ENCODE data around the gene EMSY. TPM values are rescaled to one million over a fixed set of nuclear protein-coding genes. Genes with fewer than 3 reads are reported as not detected.
"Not testable (repeated sequence)": the region's sequence is repeated elsewhere in the genome, so short reads cannot be mapped to it uniquely, and the experiment has no call there.

Gene EMSY
- total RNA-seq, 2 donors from 2014 or later = 17.8 to 19.7 TPM

DNA sequence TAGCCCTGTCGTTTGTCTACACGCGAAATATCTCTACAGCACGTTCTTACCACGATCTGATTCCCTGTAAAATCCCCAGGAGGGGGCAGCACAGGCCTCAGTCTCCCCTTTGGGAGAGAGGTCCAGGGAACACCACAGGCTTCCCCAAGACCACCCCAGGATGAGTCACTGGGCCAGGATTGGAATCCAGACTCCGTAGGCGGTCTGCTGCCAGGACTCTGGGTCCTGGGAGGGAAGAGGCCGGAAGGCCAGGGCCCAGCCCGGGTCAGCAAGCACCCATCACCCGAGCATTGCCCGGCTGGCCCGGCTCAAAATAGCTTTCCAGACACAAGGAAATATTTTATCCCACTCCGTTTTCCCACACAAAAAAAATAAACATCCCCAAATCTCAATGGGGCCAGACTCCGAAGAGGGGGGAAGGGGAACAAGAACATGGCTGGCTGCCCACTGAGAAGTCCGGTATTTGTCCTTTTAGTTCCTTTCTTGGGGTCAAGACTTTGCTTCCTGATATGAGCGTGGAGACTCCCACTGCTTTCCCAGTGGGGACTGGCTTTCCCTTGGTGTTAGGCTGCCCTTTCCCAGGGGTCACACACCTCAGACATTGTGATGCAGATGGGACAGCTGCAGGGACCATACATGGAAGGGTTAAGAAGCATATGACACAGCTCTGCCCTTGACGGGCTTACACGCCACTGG lies 134.4 kb downstream of the EMSY start:
- ATAC-seq = peak; percentile 81 to 82
- intact Hi-C loops (cut with DNase I) = loop anchor here in 1 of 2 donors (10.0 kb wide), 1 partner anchor 96 kb away; the partner anchor contains the start of gene LRRC32
- DNase-seq = peak; percentile 82

DNA sequence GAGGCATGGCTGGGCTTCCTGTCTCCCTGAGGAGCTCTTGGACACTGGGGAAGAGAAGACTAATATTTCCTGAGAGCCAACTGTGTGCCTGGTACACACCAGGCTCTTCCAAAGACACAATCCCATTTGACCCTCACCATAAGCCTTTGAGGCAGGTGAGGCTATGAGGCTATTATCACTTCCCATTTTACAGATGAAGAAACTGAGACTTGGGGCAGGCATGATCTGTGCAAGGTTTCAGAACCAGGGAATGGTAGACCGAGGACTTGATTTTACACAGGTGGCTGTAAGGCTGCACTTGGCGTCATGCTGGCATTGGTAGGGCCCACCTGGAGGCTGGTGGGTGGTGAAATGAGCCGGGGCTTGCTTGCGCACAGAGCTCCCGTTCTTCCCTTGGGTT lies 134.9 kb downstream of the EMSY start:
- DNase-seq = no peak
- no peak for ATAC-seq
- intact Hi-C loops (cut with DNase I) = loop anchor here in 1 of 2 donors (10.0 kb wide), 1 partner anchor 95 kb away; the partner anchor contains the start of gene LRRC32

DNA sequence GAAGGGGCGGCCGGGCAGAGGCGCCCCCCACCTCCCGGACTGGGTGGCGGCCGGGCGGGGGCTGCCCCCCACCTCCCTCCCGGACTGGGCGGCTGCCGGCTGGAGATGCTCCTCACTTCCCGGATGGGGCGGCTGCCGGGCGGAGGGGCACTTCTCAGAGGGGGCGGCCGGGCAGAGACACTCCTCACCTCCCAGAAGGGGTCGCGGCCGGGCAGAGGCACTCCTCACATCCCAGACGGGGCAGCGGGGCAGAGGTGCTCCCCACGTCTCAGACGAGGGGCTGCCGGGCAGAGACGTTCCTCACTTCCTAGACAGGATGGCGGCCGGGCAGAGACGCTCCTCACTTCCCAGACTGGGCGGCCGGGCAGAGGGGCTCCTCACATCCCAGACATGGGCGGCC lies 137.7 kb downstream of the EMSY start:
- ATAC-seq; intact Hi-C loops (cut with DNase I); DNase-seq: not testable (repeated sequence)

- intact Hi-C loops (cut with DNase I) = no loop called here
- no peak for DNase-seq
- ATAC-seq = no peak
Observed at GRCh38 chr11:76587820-76588454, 143.1 kb downstream of the EMSY start.

DNA sequence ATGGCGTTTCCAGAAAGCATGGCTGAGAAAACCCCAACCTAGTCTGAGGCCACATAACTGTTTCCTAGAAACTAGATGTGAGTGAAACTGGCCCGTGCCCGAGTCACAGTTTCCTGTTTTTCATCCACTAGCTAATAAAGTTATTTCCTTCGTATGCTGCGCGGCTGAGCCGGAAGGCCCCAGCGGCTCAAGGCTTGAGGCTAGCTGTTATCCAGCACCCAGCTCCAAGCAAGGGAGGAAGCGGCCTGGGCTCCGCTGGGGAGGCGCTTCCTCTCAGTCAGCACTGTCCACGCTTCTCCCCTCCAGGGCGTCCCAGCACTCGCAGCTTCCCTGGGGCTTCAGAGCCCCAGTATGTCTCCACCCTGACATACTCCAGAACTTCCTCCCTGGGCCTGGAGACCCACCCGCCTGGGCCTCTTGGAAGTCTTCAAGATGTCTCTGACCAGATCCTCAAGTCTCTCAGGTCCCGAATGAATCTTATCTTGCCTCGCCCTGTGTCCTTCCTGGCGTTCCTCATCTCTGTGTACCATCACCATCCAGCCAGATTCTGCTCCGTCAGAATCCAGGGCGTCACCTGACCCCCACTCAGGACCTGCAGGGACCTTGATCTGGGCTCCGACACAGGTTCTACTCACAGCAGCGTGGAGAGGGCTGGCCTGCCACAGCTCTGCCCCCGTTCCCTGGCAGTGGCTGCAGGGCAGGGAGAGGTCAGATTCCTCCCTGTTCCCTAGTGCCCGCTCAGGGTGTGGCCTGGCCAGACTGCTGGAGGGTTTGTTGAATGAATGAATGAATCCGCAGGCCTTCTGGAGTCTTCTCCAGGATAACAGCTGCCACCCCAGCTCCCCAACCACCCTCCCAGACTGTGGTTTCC lies 143.9 kb downstream of the EMSY start:
- intact Hi-C loops (cut with DNase I) = no loop called here
- peak; percentile 84 for DNase-seq
- ATAC-seq = peak; percentile 90 to 93

- ATAC-seq = no peak
- DNase-seq = no peak
- intact Hi-C loops (cut with DNase I) = no loop called here
Observed at GRCh38 chr11:76589477-76589876, 144.7 kb downstream of the EMSY start.

DNA sequence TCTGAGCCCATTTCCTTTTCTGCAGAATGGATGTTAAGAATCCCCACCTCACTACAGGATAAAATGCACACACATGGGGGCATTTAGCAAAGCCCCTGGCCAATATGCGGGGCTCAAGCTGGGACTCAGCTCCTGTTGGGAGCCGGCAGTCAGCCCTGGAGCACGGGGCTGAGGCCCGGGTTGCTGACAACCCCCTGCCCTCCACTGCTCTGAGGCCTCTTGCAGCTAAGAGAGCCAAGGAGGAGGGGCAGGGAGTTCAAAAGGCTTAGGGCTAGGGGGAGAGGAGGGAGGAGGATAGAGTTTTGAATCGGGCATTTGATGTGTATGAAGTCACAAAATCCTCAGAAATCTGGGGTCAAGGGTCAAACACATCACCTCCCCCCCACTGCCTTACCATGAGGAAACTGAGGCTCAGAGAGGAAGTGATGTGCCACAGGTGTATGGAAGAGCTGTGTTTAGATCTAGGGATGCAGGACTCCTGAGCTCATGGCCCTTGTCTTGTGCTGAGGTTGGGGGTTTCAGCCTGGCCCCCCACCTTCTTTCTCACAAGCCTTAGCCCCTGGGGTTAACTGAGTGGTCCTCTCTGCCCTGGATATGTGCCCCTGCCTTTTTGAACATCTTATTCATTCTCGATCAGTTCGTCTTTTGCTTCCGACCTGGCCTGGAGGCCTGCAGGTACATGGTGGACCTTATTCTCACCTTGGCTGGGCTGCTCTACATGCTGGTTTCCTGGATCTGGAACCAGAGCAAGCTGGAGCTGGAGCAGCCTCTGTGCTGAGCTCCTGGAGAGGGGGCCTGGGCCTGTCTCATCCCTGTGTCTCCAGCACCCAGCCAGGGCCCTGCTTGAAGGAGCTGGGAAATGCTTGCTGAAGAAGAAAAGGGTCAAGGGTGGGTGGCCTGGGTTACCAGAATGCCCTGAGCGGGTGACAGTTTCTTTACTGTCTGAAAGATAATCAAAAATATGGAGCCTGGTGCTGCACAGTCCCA lies 145.4 kb downstream of the EMSY start:
- ATAC-seq = no peak
- intact Hi-C loops (cut with DNase I) = no loop called here
- no peak for DNase-seq

DNA sequence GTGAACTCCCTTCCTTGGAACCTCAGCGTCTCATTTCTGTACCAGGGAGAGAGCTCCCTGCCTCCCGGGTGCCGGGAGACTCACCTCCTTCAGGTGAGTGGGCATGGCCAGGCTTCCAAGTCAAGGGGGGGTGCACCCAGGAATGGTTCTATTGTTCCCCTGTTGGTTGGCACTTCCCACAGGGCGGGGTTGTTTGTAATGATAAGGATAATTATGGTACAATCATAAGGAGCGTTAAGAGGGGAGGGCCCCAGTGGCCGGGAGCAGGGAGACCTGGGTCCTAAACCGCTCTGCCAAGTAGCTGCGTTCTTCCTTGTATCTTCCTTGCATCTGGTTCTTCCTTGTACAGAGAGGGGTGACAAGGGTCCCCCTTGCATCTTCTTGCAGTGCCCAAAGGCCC lies 146.6 kb downstream of the EMSY start:
- intact Hi-C loops (cut with DNase I) = no loop called here
- ATAC-seq (no peak), DNase-seq (no peak)

GRCh38 chr11:76592025-76592914 lies 147.5 kb downstream of the EMSY start:
- no peak for DNase-seq
- intact Hi-C loops (cut with DNase I) = no loop called here
- no peak for ATAC-seq

GRCh38 chr11:76592961-76593360 lies 148.1 kb downstream of the EMSY start:
- DNase-seq (no peak), ATAC-seq (no peak)
- intact Hi-C loops (cut with DNase I) = no loop called here

DNA sequence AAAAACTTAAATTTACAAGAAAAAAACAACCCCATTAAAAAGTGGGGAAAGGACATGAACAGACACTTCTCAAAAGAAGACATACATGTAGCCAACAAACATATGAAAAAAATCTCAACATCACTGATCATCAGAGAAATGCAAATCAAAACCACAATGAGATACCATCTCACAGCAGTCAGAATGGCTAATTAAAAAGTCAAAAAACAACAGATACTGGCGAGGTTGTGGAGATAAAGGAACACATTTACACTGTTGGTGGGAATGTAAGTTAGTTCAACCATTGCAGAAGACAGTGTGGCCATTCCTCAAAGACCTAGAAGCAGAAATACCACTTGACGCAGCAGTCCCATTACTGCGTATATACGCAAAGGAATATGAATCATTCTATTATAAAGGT lies 150.3 kb downstream of the EMSY start:
- DNase-seq; intact Hi-C loops (cut with DNase I); ATAC-seq: not testable (repeated sequence)

- intact Hi-C loops (cut with DNase I) = no loop called here
- ATAC-seq = no peak
- no peak for DNase-seq
Observed at GRCh38 chr11:76596652-76597051, 151.8 kb downstream of the EMSY start.

GRCh38 chr11:76597533-76598425 lies 153.0 kb downstream of the EMSY start:
- ATAC-seq (no peak), DNase-seq (no peak)
- intact Hi-C loops (cut with DNase I) = no loop called here

DNA sequence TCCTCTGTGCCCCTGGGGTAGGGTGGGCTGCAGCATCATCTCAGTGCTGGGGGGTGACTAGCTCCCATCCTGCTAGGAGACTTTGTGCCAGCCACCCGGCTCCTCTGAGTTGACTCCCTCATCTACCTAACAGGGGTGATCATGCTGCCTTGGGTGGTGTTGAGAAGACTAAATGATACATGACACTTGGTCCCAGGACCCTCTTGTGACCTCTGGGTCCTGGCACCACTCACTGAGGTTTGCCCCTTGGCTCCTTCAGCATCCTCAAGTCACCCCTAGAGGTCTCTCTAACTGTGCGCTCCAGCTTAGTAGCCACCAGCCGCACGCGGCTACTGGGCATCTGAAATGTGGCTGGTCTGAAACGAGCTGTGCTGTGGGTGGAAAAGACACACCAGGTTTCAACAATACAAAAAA lies 153.6 kb downstream of the EMSY start:
- DNase-seq (no peak), ATAC-seq (peak; percentile 33 to 70)
- intact Hi-C loops (cut with DNase I) = no loop called here

DNA sequence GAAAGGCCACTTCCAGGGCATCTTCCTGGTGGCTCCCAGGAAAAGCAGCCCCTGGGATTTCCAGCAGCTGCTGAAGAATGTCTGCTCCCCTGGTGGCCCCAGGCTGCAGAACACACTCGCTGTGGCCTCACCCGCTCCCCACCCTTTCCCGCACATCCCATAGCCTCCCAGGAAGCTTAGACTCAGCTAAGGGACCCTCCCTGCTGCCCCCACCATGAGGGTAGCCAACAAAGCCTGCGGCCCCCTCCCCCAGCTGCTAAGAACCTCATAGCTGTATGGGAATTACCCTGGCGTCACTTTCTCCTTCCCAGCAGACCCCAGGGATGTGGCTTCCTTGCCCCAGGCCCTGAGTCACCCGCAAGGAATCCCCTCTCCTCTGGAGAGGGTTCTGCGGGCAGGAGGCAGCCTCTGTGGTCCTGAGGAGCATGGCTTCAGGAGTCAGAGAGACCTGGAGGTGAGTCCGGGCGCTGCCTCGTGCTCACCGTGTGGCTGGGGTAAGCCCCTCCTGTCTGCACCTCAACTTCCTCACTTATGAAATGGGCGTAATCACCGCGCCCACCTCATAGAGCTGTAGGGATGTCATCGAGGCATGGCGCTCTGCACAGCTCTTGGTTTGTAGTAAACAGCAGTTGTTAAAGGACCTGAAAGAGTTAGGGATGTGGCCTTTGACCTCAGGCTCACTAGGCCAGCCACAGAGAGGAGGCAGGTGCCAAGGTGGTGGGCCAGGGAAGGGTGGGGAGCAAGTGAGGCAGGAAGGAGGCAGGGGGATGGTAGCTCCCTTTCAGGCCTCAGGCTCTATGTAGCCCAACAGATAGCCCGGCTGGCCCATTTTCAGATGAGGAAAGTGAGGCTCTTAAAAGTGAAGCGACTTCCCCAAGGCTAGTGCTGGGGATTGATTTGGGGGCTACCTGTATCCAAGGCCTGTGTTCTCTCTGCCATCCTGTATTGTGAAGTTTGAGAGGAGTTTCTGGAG lies 154.5 kb downstream of the EMSY start:
- intact Hi-C loops (cut with DNase I) = no loop called here
- no peak for DNase-seq
- ATAC-seq = no peak

Data from left cardiac atrium (tissue), 4 donors.